H9 (cell line): ENCODE measurements around the gene SEPTIN12. TPM values are rescaled to one million over a fixed set of nuclear protein-coding genes. Genes with fewer than 3 reads are reported as not detected.

ENCODE experiments used
- DNase-seq: peaks from one replicate; pipeline ENCODE4 v3.0.0-alpha.2; 2017
- H2AFZ ChIP-seq: one replicate; pipeline ENCODE4 v1.6.1; 2013; ENCODE audit warnings: mild to moderate bottlenecking, low read length, control low read depth, moderate library complexity
- H2AK5ac ChIP-seq: 2 replicates; pipeline ENCODE4 v1.6.1; 2013; ENCODE audit warnings: low read length, control low read depth, mixed read lengths; ENCODE audit not compliant: insufficient read length
- H2BK120ac ChIP-seq: one replicate; pipeline ENCODE4 v1.6.1; 2013; ENCODE audit warnings: low read depth, mild to moderate bottlenecking, low read length, control low read depth, inconsistent platforms; ENCODE audit not compliant: poor library complexity, severe bottlenecking
- H2BK12ac ChIP-seq: 2 replicates; pipeline ENCODE4 v1.6.1; 2013; ENCODE audit warnings: low read length, control low read depth, mixed read lengths, low read depth; ENCODE audit not compliant: insufficient read length
- H2BK15ac ChIP-seq: 2 replicates; pipeline ENCODE4 v1.6.1; 2013; ENCODE audit warnings: low read depth, low read length, control low read depth
- H2BK20ac ChIP-seq: one replicate; pipeline ENCODE4 v1.6.1; 2013; ENCODE audit warnings: low read depth, mild to moderate bottlenecking, low read length, control low read depth, inconsistent platforms; ENCODE audit not compliant: poor library complexity, severe bottlenecking
- H2BK5ac ChIP-seq: 2 replicates; pipeline ENCODE4 v1.6.1; 2013; ENCODE audit warnings: low read length, control low read depth, mixed read lengths; ENCODE audit not compliant: insufficient read length
- H3K14ac ChIP-seq: 2 replicates; pipeline ENCODE4 v1.6.1; 2013; ENCODE audit warnings: low read length, control low read depth; ENCODE audit not compliant: insufficient read depth
- H3K18ac ChIP-seq: 2 replicates; pipeline ENCODE4 v1.6.1; 2013; ENCODE audit warnings: low read depth, mild to moderate bottlenecking, mixed read lengths, low read length, control low read depth; ENCODE audit not compliant: insufficient read length
- H3K23ac ChIP-seq: 2 replicates; pipeline ENCODE4 v1.6.1; 2013; ENCODE audit warnings: low read length, control low read depth, mixed read lengths, low read depth; ENCODE audit not compliant: insufficient read length
- H3K23me2 ChIP-seq: 2 replicates; pipeline ENCODE4 v1.6.1; 2013; ENCODE audit warnings: low read depth, mild to moderate bottlenecking, mixed read lengths, low read length, control low read depth; ENCODE audit not compliant: insufficient read length, poor library complexity, severe bottlenecking
- H3K27ac ChIP-seq: 2 replicates; pipeline ENCODE4 v1.5.1; 2013; ENCODE audit warnings: low read length, control low read depth, mixed read lengths, low read depth; ENCODE audit not compliant: insufficient read length
- H3K27me3 ChIP-seq: 2 replicates; pipeline ENCODE4 v1.6.1; 2013; ENCODE audit warnings: low read length, control low read depth, inconsistent platforms; ENCODE audit not compliant: insufficient read depth
- H3K4ac ChIP-seq: 2 replicates; pipeline ENCODE4 v1.6.1; 2013; ENCODE audit warnings: low read depth, mild to moderate bottlenecking, control low read depth, inconsistent platforms, low read length, moderate library complexity
- H3K4me1 ChIP-seq: 2 replicates; pipeline ENCODE4 v1.6.1; 2013; ENCODE audit warnings: low read length, control low read depth, inconsistent platforms; ENCODE audit not compliant: insufficient read depth
- H3K4me2 ChIP-seq: 2 replicates; pipeline ENCODE4 v1.6.1; 2013; ENCODE audit warnings: low read length, control low read depth, mixed read lengths; ENCODE audit not compliant: insufficient read length, insufficient read depth
- H3K56ac ChIP-seq: 2 replicates; pipeline ENCODE4 v1.6.1; 2013; ENCODE audit warnings: low read depth, mild to moderate bottlenecking, mixed read lengths, low read length, control low read depth; ENCODE audit not compliant: insufficient read length
- H3K79me1 ChIP-seq: 2 replicates; pipeline ENCODE4 v1.6.1; 2013; ENCODE audit warnings: low read depth, mild to moderate bottlenecking, moderate library complexity, low read length, control low read depth, inconsistent platforms; ENCODE audit not compliant: insufficient read depth, poor library complexity, severe bottlenecking
- H3K79me2 ChIP-seq: 2 replicates; pipeline ENCODE4 v1.6.1; 2013; ENCODE audit warnings: low read length, control low read depth, inconsistent platforms; ENCODE audit not compliant: insufficient read depth
- H3K9ac ChIP-seq: 2 replicates; pipeline ENCODE4 v1.6.1; 2013; ENCODE audit warnings: low read length, control low read depth, mixed read lengths; ENCODE audit not compliant: insufficient read length; ENCODE audit errors: extremely low read depth
- H3K9me3 ChIP-seq: one replicate; pipeline ENCODE4 v1.6.1; 2013; ENCODE audit warnings: low read depth, low read length, inconsistent platforms; ENCODE audit not compliant: control insufficient read depth
- H3T11ph ChIP-seq: one replicate; pipeline ENCODE4 v1.6.1; 2013; ENCODE audit warnings: mild to moderate bottlenecking, low read length, control low read depth, inconsistent platforms
- H4K20me1 ChIP-seq: one replicate; pipeline ENCODE4 v1.6.1; 2013; ENCODE audit not compliant: control insufficient read depth, insufficient read length, insufficient read depth
- H4K5ac ChIP-seq: 2 replicates; pipeline ENCODE4 v1.6.1; 2013; ENCODE audit warnings: low read depth, mild to moderate bottlenecking, mixed read lengths, low read length, control low read depth; ENCODE audit not compliant: insufficient read length
- H4K8ac ChIP-seq: replicated peaks from 2 replicates; pipeline ENCODE4 v1.6.1; 2013; ENCODE audit warnings: low read length, control low read depth, mixed read lengths, low read depth; ENCODE audit not compliant: insufficient read length
- H4K91ac ChIP-seq: 2 replicates; pipeline ENCODE4 v1.6.1; 2013; ENCODE audit warnings: low read depth, mild to moderate bottlenecking, moderate library complexity, mixed read lengths, low read length, control low read depth; ENCODE audit not compliant: insufficient read length
- H3K27ac Mint-ChIP-seq, 3 experiments: 2 replicates in 2 of 3; 3 replicates in 1 of 3; pipeline ENCODE4 v1.8.0; 2020 to 2021; ENCODE audit warnings: mixed read lengths in 3 of 3, mild to moderate bottlenecking in 1 of 3, moderate library complexity in 1 of 3
- H3K27me3 Mint-ChIP-seq: 2 replicates; pipeline ENCODE4 v1.8.0; 2021; ENCODE audit warnings: low read depth, mild to moderate bottlenecking, moderate library complexity, mixed read lengths
- H3K36me3 Mint-ChIP-seq, 3 experiments: 2 replicates in 2 of 3; 3 replicates in 1 of 3; pipeline ENCODE4 v1.8.0; 2020 to 2021; ENCODE audit warnings: low read depth in 3 of 3, mixed read lengths in 3 of 3; ENCODE audit not compliant: insufficient read depth in 1 of 3
- H3K4me1 Mint-ChIP-seq, 2 experiments: 2 replicates each; pipeline ENCODE4 v1.8.0; 2020; ENCODE audit warnings: mixed read lengths in 2 of 2
- H3K4me3 Mint-ChIP-seq, 2 experiments: 2 replicates in 1 of 2; 3 replicates in 1 of 2; pipeline ENCODE4 v1.8.0; 2020 to 2021; ENCODE audit warnings: mild to moderate bottlenecking in 2 of 2, mixed read lengths in 2 of 2, moderate library complexity in 1 of 2
- H3K9me3 Mint-ChIP-seq, 2 experiments: 2 replicates in 1 of 2; 3 replicates in 1 of 2; pipeline ENCODE4 v1.8.0; 2020; ENCODE audit warnings: mild to moderate bottlenecking in 2 of 2, mixed read lengths in 2 of 2, moderate library complexity in 1 of 2
- CTCF ChIP-seq: fragments of 200-600 bp; sonication (generic); conservative IDR thresholded peaks from 3 replicates; pipeline ENCODE4 v1.8.0; 2021; ENCODE audit warnings: antibody characterized with exemption, mild to moderate bottlenecking
- WGBS: extraction: QIAGEN DNeasy Blood & Tissue Kit; methylation state at CpG from one replicate; pipeline ENCODE4 v1.1.7; 2013; ENCODE audit warnings: missing lambda C conversion rate, low lambda C conversion rate, mixed read lengths; ENCODE audit not compliant: insufficient read length; ENCODE audit errors: extremely low coverage; 5-methylcytosine and 5-hydroxymethylcytosine counted together
- total RNA-seq: library from RNA; stranded (reverse); gene quantifications from 2 replicates; pipeline ENCODE4 v1.2.1, GENCODE V29; 2021

The SEPTIN12 gene
- total RNA-seq, 1 experiment from 2014 or later: 0.48 TPM

DNA sequence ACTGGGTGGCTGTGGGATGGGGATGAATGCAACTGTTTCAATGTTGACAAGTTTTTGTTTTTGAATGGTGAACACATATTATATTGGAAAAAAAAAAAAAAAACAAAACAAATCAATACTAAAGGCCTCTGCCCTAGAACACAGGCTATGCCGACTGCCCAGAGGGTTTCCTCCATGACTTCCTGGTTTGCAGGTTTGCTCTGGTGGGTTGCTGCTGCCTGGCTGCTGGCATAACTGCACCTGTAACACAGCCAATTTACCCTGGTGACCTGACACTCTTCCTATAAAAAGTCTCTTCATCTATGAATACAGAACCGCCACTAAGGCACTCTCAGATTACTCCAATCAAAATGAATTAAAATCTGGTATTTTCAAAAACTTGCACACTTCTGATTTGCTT lies 48.6 kb upstream of the SEPTIN12 start:
- no peak overlapping the region for H3K4me2 ChIP-seq
- WGBS: no CpG with 5 or more reads among the region's 2 CpGs
- peaks cover 3% of the 10 kb centered on the region; the same call in 1 of the 2 replicates for H3K79me2 ChIP-seq
- Mint-ChIP-seq H3K4me3 (no peak overlapping the region), H3K9me3 (no peaks in the 10 kb centered on the region), H3K4me1 (no peaks in the 10 kb centered on the region), H3K27me3 (no peaks in the 10 kb centered on the region), H3K36me3 (peaks cover 29 to 73% (median 60%) of the 10 kb centered on the region in 3 experiments; a peak in 6 of 7 replicates), H3K27ac (no peak overlapping the region)
- DNase-seq: no peak
- no peaks in the 10 kb centered on the region for H3K23me2 ChIP-seq
- H3K79me1 ChIP-seq: no peaks in the 10 kb centered on the region
- no peak overlapping the region for H3T11ph ChIP-seq
- no peak overlapping the region for H3K18ac ChIP-seq
- H2AFZ ChIP-seq: no peak overlapping the region
- H3K14ac ChIP-seq: no peak overlapping the region
- H3K27ac ChIP-seq: no peak overlapping the region
- H3K23ac ChIP-seq: no peak overlapping the region
- no peak overlapping the region for H4K91ac ChIP-seq
- no peak overlapping the region for H2BK15ac ChIP-seq
- no peak overlapping the region for H3K56ac ChIP-seq
- H3K27me3 ChIP-seq: no peaks in the 10 kb centered on the region
- H3K9me3 ChIP-seq: no peaks in the 10 kb centered on the region
- H2AK5ac ChIP-seq: no peak overlapping the region
- no peak overlapping the region for H3K9ac ChIP-seq
- H4K8ac ChIP-seq: no peak overlapping the region
- H4K20me1 ChIP-seq: no peaks in the 10 kb centered on the region
- no peak overlapping the region for H4K5ac ChIP-seq
- H2BK12ac ChIP-seq: no peak overlapping the region
- no peak overlapping the region for H3K4ac ChIP-seq
- H3K4me1 ChIP-seq: no peaks in the 10 kb centered on the region
- no peak overlapping the region for H2BK5ac ChIP-seq
- no peak for TF ChIP-seq CTCF
- H2BK20ac ChIP-seq: no peak overlapping the region
- H2BK120ac ChIP-seq: no peak overlapping the region
